HepG2 (cell line): ENCODE measurements around the gene PCGF6. TPM values are rescaled to one million over a fixed set of nuclear protein-coding genes. Genes with fewer than 3 reads are reported as not detected.
A peak's percentile ranks its signal among the peaks of the same experiment; 100 is the strongest.

Experiments
- ATAC-seq: fragments of 200-7000 bp; cut with Tn5 transposase; 3 replicates; pipeline ENCODE4 v1.9.1; 2020; ENCODE audit warnings: mild to moderate bottlenecking, moderate library complexity
- BruUV-seq: library from RNA; stranded (reverse); fragments of 400-500 nt; replicated peaks from 2 replicates; lab custom pipeline; 2021; lab: Mats Ljungman, UMichigan
- CTCF ChIA-PET: fragments of 300-600 bp; formaldehyde crosslinking; extraction: SDS; loops from one replicate; lab custom pipeline; 2021; ENCODE audit warnings: low total read pairs, inconsistent platforms, low intra/inter-chr PET ratio; lab: Yijun Ruan, JAX
- POLR2A ChIA-PET: fragments of 350-600 bp; sonication (Branson Sonifier 250); formaldehyde crosslinking; loops from one replicate; lab custom pipeline; 2020; ENCODE audit warnings: antibody characterized with exemption, inconsistent platforms; lab: Yijun Ruan, JAX
- DNase-seq: peaks from one replicate; pipeline ENCODE4 v3.0.0-alpha.2; 2015; ENCODE audit warnings: low spot score
- FAIRE-seq: peaks from 3 replicates; lab custom pipeline; 2011; peaks lifted over from hg19 to GRCh38; lab: Jason Lieb, UNC
- H2AFZ ChIP-seq: one replicate; pipeline ENCODE4 v1.6.1; 2011; ENCODE audit warnings: low read length, inconsistent platforms
- H3K27ac ChIP-seq: fragments of 300-600 bp; 3 replicates; pipeline ENCODE4 v1.8.0; 2011; ENCODE audit warnings: mixed run types, mild to moderate bottlenecking, mixed read lengths, low read length, inconsistent platforms; ENCODE audit not compliant: insufficient read depth; ENCODE audit errors: extremely low read length
- H3K27me3 ChIP-seq, 2 experiments: fragments of 200-600 bp in 1 of 2; 2 replicates in 1 of 2; 3 replicates in 1 of 2; pipeline versions ENCODE4 v1.6.0 to v1.8.0; 2011; ENCODE audit warnings: low read length in 2 of 2, mild to moderate bottlenecking in 2 of 2, moderate library complexity in 2 of 2, inconsistent platforms in 1 of 2; ENCODE audit not compliant: insufficient read depth in 2 of 2, control insufficient read depth in 1 of 2
- H3K36me3 ChIP-seq, 2 experiments: fragments of 200-600 bp in 1 of 2; replicated peaks in 1 of 2; 2 replicates in 1 of 2; 3 replicates in 1 of 2; pipeline versions ENCODE4 v1.5.1 to v1.8.0; 2011; ENCODE audit warnings: low read length in 2 of 2, inconsistent platforms in 1 of 2; ENCODE audit not compliant: insufficient read depth in 2 of 2, control insufficient read depth in 1 of 2
- H3K4me1 ChIP-seq: 2 replicates; pipeline ENCODE4 v1.5.1; 2012; ENCODE audit warnings: low read length, inconsistent platforms; ENCODE audit not compliant: insufficient read depth
- H3K4me2 ChIP-seq: 2 replicates; pipeline ENCODE4 v1.6.0; 2011; ENCODE audit warnings: low read depth, low read length, inconsistent platforms
- H3K4me3 ChIP-seq, 3 experiments: fragments of 200-600 bp in 1 of 3; sonication (generic), shearing (Covaris generic) in 1 of 3; replicated peaks in 1 of 3; 2 replicates each; pipeline ENCODE4 v1.5.1; 2011 to 2016; ENCODE audit warnings: low read length in 3 of 3, inconsistent platforms in 2 of 3, low read depth in 2 of 3, mild to moderate bottlenecking in 2 of 3, control low read depth in 1 of 3, mixed read lengths in 1 of 3; ENCODE audit not compliant: insufficient read depth in 1 of 3
- H3K79me2 ChIP-seq: one replicate; pipeline ENCODE4 v1.6.1; 2011; ENCODE audit warnings: low read length, inconsistent platforms; ENCODE audit not compliant: insufficient read depth
- H3K9ac ChIP-seq: 2 replicates; pipeline ENCODE4 v1.6.0; 2011; ENCODE audit warnings: mild to moderate bottlenecking, low read depth, low read length, inconsistent platforms; ENCODE audit not compliant: insufficient read depth
- H3K9me3 ChIP-seq: 2 replicates; pipeline ENCODE4 v1.5.1; 2012; ENCODE audit warnings: mild to moderate bottlenecking, low read length
- H4K20me1 ChIP-seq: 2 replicates; pipeline ENCODE4 v1.6.0; 2011; ENCODE audit warnings: inconsistent platforms, mild to moderate bottlenecking, low read length, moderate library complexity; ENCODE audit not compliant: insufficient read depth
- CBX1 ChIP-seq: IDR thresholded peaks from one replicate; pipeline ENCODE4 v1.6.1; 2016; ENCODE audit warnings: antibody characterized with exemption, low read depth
- FOXA3 ChIP-seq: IDR thresholded peaks from 2 replicates; pipeline ENCODE4 v1.6.1; 2016; ENCODE audit warnings: missing genetic modification reagents, missing compliant biosample characterization
- HNF4G ChIP-seq, 2 experiments: sonication (generic) in 1 of 2; formaldehyde crosslinking in 1 of 2; IDR thresholded peaks; 2 replicates each; pipeline versions ENCODE4 v1.4.0 to v1.6.1; 2011 to 2020; ENCODE audit warnings: borderline replicate concordance in 2 of 2, low read depth in 2 of 2, mild to moderate bottlenecking in 2 of 2, low read length in 1 of 2, missing genetic modification reagents in 1 of 2, moderate library complexity in 1 of 2
- KDM5B ChIP-seq: sonication (generic); formaldehyde crosslinking; IDR thresholded peaks from 2 replicates; pipeline ENCODE4 v1.4.0; 2020; ENCODE audit warnings: missing genetic modification reagents, mild to moderate bottlenecking, borderline replicate concordance
- MAF1 ChIP-seq: sonication (generic); formaldehyde crosslinking; IDR thresholded peaks from 2 replicates; pipeline ENCODE4 v1.5.0; 2020; ENCODE audit warnings: missing genetic modification reagents, borderline replicate concordance
- MIER3 ChIP-seq: IDR thresholded peaks from 2 replicates; pipeline ENCODE4 v1.6.1; 2016; ENCODE audit warnings: missing compliant biosample characterization, borderline replicate concordance
- POLR2A ChIP-seq, 2 experiments: IDR thresholded peaks; 2 replicates each; pipeline ENCODE4 v1.6.1; 2011; ENCODE audit warnings: low read depth in 2 of 2, low read length in 2 of 2, mild to moderate bottlenecking in 1 of 2, moderate library complexity in 1 of 2; ENCODE audit not compliant: insufficient read depth in 1 of 2
- PREB ChIP-seq: sonication (generic); formaldehyde crosslinking; IDR thresholded peaks from 2 replicates; pipeline ENCODE4 v1.4.0; 2020; ENCODE audit warnings: missing genetic modification reagents
- PRMT3 ChIP-seq: sonication (generic); formaldehyde crosslinking; IDR thresholded peaks from 2 replicates; pipeline ENCODE4 v1.8.1; 2022; ENCODE audit warnings: low read depth, mild to moderate bottlenecking, moderate library complexity, missing genetic modification reagents, borderline replicate concordance
- RBAK ChIP-seq: sonication (generic); formaldehyde crosslinking; IDR thresholded peaks from 2 replicates; pipeline ENCODE4 v1.5.1; 2020; ENCODE audit warnings: mild to moderate bottlenecking, missing genetic modification reagents
- RFX3 ChIP-seq: IDR thresholded peaks from 2 replicates; pipeline ENCODE4 v1.6.1; 2016; ENCODE audit warnings: missing biosample characterization, missing genetic modification reagents
- SMARCE1 ChIP-seq: fragments of 450-650 bp; IDR thresholded peaks from 2 replicates; pipeline ENCODE4 v1.6.1; 2017; ENCODE audit warnings: borderline replicate concordance
- SOX6 ChIP-seq, 2 experiments: fragments of 450-650 bp in 1 of 2; sonication (generic) in 1 of 2; formaldehyde crosslinking in 1 of 2; IDR thresholded peaks; 2 replicates each; pipeline versions ENCODE4 v1.4.0 to v1.6.1; 2017 to 2020; ENCODE audit warnings: antibody characterized with exemption in 1 of 2, mild to moderate bottlenecking in 1 of 2, missing genetic modification reagents in 1 of 2
- ZNF274 ChIP-seq: sonication (generic); formaldehyde crosslinking; IDR thresholded peaks from 2 replicates; pipeline ENCODE4 v1.5.1; 2020; ENCODE audit warnings: mild to moderate bottlenecking, missing genetic modification reagents
- ZNF512B ChIP-seq: sonication (generic); formaldehyde crosslinking; IDR thresholded peaks from 2 replicates; pipeline ENCODE4 v1.5.1; 2020; ENCODE audit warnings: missing genetic modification reagents, mild to moderate bottlenecking, borderline replicate concordance
- ZNF746 ChIP-seq: sonication (generic); formaldehyde crosslinking; IDR thresholded peaks from 2 replicates; pipeline ENCODE4 v1.8.0; 2022; ENCODE audit warnings: mild to moderate bottlenecking, missing genetic modification reagents
- WGBS: methylation state at CpG from one replicate; pipeline ENCODE4 v1.1.6; 2017; ENCODE audit warnings: low lambda C conversion rate; 5-methylcytosine and 5-hydroxymethylcytosine counted together
- in situ Hi-C: cut with HindIII; loops from 2 replicates; pipeline ENCODE4 v1.10.0; 2017; ENCODE audit warnings: low pct_unique_long_range_greater_than_20kb; ENCODE audit not compliant: extremely low pct_ligation_motif_present
- intact Hi-C: fragments of 100-400 bp; cut with micrococcal nuclease; formaldehyde crosslinking; loops from one replicate; pipeline ENCODE4 v1.10.0; 2022; ENCODE audit not compliant: unreplicated experiment
- polyA plus RNA-seq, 8 experiments: library from polyadenylated mRNA; depleted of rRNA in 3 of 8; stranded (reverse) in 7 of 8; unstranded in 1 of 8; fragments of >200 nt; fragmentation: Illumina TruSeq in 4 of 8; extraction: Trizol in 4 of 8; gene quantifications; 2 replicates each; pipeline versions ENCODE4 v1.2.1 to v1.2.3, GENCODE V29; 2011 to 2016; ENCODE audit warnings: low read depth in 4 of 8, missing spikeins in 1 of 8, mixed read lengths in 1 of 8; ENCODE audit not compliant: insufficient read depth in 1 of 8
- total RNA-seq, 5 experiments: library from RNA; depleted of rRNA; stranded (reverse); fragments of >200 nt; fragmentation: Illumina TruSeq; extraction: Trizol; gene quantifications; 2 replicates each; pipeline ENCODE4 v1.2.3, GENCODE V29; 2016; ENCODE audit warnings: low read depth in 1 of 5
- TF ChIP-seq, protein P1 (sequence below): sonication (generic); formaldehyde crosslinking; IDR thresholded peaks from 2 replicates; pipeline ENCODE4 v1.4.0; 2020; ENCODE audit warnings: mild to moderate bottlenecking, missing genetic modification reagents
- TF ChIP-seq, protein P2 (sequence below): sonication (generic); formaldehyde crosslinking; IDR thresholded peaks from 2 replicates; pipeline ENCODE4 v1.4.0; 2020; ENCODE audit warnings: mild to moderate bottlenecking, missing genetic modification reagents

PCGF6 gene
- total and polyA plus RNA-seq, 2 of the 13 experiments (the other 11 are each of a cell fraction or from before 2014, with no cell fraction given) = 5.2 to 19.4 TPM

DNA sequence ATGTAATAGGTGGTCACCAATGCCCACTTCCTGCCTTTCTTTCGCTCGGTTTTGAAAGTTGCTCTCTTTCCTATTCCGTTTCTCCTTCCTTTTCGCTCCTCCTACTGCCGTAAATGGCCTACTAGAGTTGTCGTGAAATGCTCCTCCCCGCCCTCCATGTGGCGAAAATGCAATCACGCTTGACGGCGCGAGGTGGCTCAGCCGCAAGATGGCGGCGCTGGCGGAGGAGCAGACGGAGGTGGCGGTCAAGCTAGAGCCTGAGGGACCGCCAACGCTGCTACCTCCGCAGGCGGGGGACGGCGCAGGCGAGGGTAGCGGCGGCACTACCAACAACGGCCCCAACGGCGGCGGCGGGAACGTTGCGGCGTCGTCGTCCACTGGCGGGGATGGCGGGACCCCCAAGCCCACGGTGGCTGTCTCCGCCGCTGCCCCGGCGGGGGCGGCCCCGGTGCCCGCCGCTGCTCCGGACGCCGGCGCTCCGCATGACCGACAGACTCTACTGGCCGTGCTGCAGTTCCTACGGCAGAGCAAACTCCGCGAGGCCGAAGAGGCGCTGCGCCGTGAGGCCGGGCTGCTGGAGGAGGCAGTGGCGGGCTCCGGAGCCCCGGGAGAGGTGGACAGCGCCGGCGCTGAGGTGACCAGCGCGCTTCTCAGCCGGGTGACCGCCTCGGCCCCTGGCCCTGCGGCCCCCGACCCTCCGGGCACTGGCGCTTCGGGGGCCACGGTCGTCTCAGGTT lies 17.0 kb upstream of the PCGF6 start, which contains the start of gene TAF5:
TSS of gene TAF5 (plus strand) at position 195 of the 737 bp plus-strand sequence. CDS start at position 209, 14 bp downstream.
- 2% methylated on average over 31 of the region's 81 CpGs for WGBS
- Histone ChIP-seq H3K4me2 (peak within 1 kb of the TSS; percentile 70), H3K36me3 (no peaks in the 10 kb centered on the region), H2AFZ (peak within 1 kb of the TSS; percentile 73), H3K27ac (peak within 1 kb of the TSS; percentile 73), H3K9ac (peak within 1 kb of the TSS; percentile 85), H3K4me1 (peaks cover 25% of the 10 kb centered on the region), H3K27me3 (no peaks in the 10 kb centered on the region; a peak in 1 of 5 replicates), H3K4me3 (peak within 1 kb of the TSS; percentile 82 to 97 (median 95)), H3K79me2 (peaks cover 4% of the 10 kb centered on the region), H4K20me1 (no peaks in the 10 kb centered on the region), H3K9me3 (no peaks in the 10 kb centered on the region)
- POLR2A ChIA-PET = interaction anchor here (1.0 to 3.1 kb wide), 4 partner anchors 11 to 28 kb away, joined by 4 to 18 read pairs (median 8); partner anchors contain the start of genes ATP5MK, PCGF6 and PDCD11
- no TSS peak for BruUV-seq
- CTCF ChIA-PET = no interaction called here
- intact Hi-C loops = loop anchor here (2.0 kb wide), 1 partner anchor 27 kb away; no protein-coding TSS in a partner anchor
- DNase-seq (peak; percentile 94), ATAC-seq (peak; percentile 81), FAIRE-seq (peak; percentile 87)
- in situ Hi-C loops = no loop called here
- peak; percentile 54 for TF ChIP-seq CBX1
- TF ChIP-seq HNF4G (IDR thresholded peaks at IDR 0.05; ENCODE audit: borderline replicate concordance, low read depth, low read length) = no peak
- 0 out of 2 replicates have a peak, but pooled peaks have one; percentile 8 for TF ChIP-seq HNF4G (CRISPR knock-in tag; IDR thresholded peaks at IDR 0.05; ENCODE audit: borderline replicate concordance, low read depth)
- peak; percentile 65 for TF ChIP-seq FOXA3 (CRISPR knock-in tag)
- TF ChIP-seq ZNF512B = no peak
- TF ChIP-seq POLR2A (IDR thresholded peaks at IDR 0.05; ENCODE audit: insufficient read depth in 1 of 2, low read depth in 2 of 2, low read length in 2 of 2) = peak; percentile 87 to 91
- no peak for TF ChIP-seq SMARCE1
- TF ChIP-seq MIER3 (CRISPR knock-in tag) = peak; percentile 91; the same call in 1 of the 2 replicates
- TF ChIP-seq, protein P1, sequence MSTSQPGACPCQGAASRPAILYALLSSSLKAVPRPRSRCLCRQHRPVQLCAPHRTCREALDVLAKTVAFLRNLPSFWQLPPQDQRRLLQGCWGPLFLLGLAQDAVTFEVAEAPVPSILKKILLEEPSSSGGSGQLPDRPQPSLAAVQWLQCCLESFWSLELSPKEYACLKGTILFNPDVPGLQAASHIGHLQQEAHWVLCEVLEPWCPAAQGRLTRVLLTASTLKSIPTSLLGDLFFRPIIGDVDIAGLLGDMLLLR = peak; percentile 79
- TF ChIP-seq ZNF746 (CRISPR knock-in tag) = no peak
- TF ChIP-seq KDM5B (CRISPR knock-in tag) = peak; percentile 74; the same call in 1 of the 2 replicates
- TF ChIP-seq SOX6 (IDR thresholded peaks at IDR 0.05) = no peak
- peak; percentile 61 for TF ChIP-seq SOX6 (CRISPR knock-in tag; IDR thresholded peaks at IDR 0.05)
- TF ChIP-seq PRMT3 (CRISPR knock-in tag) = 0 out of 2 replicates have a peak, but pooled peaks have one; percentile 69
- TF ChIP-seq MAF1 (CRISPR knock-in tag) = peak; percentile 38; the same call in 1 of the 2 replicates
- TF ChIP-seq RFX3 = no peak
- TF ChIP-seq, protein P2, sequence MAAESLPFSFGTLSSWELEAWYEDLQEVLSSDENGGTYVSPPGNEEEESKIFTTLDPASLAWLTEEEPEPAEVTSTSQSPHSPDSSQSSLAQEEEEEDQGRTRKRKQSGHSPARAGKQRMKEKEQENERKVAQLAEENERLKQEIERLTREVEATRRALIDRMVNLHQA (CRISPR knock-in tag) = peak; percentile 47; the same call in 1 of the 2 replicates
- peak; percentile 75; the same call in 1 of the 2 replicates for TF ChIP-seq ZNF274 (CRISPR knock-in tag)
- no peak for TF ChIP-seq PREB (CRISPR knock-in tag)
- TF ChIP-seq RBAK (CRISPR knock-in tag) = no peak
